ELR (cell line): ENCODE results near the gene SNAI1.
"Not testable (repeated sequence)": the region's sequence is repeated elsewhere in the genome, so short reads cannot be mapped to it uniquely, and the experiment has no call there.

Experiments used
- DNase-seq: peaks from one replicate; pipeline ENCODE4 v3.0.0-alpha.2; 2015; ENCODE audit warnings: low read depth

Gene SNAI1

DNA sequence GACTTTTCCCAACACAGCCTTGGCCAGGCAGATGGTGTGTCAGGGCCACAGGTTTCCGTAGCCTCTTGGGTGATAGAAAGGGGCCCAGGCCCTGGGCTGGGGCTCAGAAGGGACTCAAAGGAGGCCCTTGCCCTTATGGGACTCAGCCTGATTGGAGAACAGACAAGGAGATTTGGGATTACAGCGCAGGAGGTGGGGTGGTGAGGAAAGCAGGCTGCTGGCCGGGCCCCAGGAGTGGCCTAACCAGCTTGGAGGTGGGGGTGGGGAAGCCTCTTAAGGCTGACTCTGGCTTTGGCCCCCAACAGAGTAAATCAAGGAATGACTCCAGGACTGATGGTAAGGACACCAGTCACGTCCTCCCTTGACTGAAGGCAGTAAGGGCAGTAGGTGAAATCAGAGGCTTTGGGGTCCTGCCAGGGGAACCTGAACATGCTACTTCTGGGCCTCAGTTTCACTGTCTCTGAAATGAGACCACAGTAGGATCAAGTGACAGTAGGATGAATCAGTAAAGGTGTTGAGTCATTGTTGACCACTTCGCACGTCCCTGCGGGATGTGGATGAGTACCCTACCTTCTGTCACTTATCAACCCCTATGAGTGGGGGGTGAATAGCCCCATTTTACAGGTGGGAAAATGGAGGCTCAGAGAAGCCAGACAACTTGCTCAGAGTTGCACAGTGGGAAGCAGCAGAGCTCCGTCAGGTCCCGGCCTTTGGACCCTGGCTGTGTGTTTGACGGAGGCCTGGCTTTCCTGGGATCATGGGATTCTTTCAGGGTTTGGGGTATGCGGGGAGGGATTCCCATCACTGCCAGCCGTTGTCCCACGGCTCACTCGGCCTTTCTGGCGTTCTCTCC is 4.5 kb downstream of the SNAI1 start:
- DNase-seq, result peak; percentile 57

DNA sequence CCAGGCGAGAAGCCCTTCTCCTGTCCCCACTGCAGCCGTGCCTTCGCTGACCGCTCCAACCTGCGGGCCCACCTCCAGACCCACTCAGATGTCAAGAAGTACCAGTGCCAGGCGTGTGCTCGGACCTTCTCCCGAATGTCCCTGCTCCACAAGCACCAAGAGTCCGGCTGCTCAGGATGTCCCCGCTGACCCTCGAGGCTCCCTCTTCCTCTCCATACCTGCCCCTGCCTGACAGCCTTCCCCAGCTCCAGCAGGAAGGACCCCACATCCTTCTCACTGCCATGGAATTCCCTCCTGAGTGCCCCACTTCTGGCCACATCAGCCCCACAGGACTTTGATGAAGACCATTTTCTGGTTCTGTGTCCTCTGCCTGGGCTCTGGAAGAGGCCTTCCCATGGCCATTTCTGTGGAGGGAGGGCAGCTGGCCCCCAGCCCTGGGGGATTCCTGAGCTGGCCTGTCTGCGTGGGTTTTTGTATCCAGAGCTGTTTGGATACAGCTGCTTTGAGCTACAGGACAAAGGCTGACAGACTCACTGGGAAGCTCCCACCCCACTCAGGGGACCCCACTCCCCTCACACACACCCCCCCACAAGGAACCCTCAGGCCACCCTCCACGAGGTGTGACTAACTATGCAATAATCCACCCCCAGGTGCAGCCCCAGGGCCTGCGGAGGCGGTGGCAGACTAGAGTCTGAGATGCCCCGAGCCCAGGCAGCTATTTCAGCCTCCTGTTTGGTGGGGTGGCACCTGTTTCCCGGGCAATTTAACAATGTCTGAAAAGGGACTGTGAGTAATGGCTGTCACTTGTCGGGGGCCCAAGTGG is 5.3 kb downstream of the SNAI1 start:
- peak; percentile 59 for DNase-seq

DNA sequence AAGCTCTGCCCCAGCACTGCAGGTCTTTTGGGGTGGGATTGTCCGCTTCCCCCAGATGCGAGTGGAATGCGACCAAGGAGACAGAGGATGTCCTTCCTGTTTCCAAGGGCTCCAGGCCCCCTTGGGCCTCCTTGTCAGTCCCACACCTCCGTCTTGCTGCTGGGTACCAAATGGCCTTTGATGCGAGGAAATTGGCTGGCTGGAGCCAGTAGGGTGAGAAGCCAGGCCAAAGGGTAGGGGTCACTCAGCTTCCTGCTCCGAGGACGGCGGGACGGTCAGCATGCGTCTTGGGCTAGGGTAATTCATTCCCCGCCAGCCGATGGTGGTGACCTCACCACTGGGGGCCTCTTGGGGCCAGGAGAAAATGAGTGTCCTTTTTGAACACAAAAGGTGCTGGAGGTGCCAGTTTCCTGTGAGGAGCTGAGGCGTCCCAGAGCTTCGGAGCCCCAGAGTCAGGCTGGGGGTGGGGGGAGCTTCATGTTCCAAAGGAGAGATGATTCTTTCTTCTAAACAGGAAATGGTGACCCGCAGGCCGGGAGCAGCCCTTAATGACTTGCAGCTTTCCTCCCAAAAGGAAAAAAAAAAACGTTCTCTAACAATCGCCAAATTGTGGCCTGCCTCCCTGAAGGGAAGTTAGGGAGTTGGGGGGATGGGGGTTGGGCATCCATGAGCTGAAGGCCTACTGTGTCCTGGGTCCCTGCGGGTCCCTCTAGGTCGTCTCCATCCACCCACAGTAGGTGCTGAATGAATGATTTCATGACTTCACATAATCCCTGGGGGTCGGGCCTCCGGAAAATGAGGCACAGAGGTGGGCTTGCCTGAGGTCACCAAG is 6.7 kb downstream of the SNAI1 start:
- DNase-seq, result peak; percentile 91

DNA sequence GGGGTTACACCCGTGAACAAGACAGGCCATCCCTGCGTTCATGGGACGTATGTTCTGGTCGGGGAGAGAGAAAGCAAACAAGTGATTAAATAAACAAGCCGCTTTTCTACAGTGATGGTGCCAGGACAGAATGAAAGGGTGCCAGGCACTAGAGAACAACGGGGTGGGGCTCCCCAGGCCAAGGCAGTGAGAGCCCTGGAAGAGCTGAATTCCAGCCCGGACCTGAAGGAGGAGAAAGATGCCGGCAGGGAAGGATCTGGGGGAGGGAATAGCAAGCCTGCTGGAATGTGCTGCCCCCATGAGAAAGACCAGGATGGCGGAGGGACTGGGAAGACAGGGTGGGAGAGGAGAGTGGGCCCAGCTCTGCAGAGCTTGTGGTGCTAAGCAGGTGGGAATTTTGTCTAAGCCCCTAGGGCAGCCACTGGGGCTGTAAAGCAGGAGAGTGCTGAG is 7.5 kb downstream of the SNAI1 start:
- DNase-seq, result peak; percentile 22

DNA sequence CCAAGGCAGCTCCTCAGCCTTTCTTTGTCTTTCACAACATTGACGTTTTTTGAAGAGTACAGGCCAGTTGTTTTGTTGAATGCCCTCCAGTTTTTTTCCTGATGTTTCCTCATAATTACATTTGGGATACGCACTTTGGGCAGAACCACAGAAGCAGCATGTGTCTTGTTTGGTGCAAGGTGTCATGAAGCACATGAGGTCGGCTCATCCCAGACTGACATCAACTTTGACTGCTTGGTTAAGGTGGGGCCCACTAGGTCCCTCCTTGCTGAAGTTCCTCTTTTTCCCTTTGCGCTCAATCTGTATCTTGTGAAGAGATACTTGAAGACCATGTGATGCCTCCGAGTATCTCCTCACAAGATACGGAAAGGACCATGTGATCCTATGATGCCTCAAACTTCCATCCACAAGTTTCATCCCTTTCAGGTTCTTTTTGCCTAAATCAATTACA is 10.5 kb downstream of the SNAI1 start:
- no peak for DNase-seq

DNA sequence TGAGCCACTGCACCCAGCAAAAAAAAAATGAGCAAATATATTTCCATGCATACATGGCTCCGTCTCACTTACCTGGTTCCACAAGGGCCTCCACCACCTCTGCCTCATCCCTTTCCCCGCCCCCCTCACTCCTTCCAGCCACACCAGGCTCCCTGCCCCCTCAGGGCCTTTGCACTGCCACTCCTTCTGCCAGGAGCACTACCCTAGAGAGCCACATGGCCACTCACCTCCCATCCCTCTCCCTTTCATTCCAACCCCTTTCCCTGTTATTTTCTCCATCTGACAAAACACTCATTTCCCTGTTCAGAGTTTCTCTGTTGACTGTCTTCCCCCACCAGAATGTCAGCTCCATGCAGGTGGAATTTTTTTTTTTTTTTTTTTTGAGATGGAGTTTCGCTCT is 12.8 kb downstream of the SNAI1 start:
- no peak for DNase-seq

DNA sequence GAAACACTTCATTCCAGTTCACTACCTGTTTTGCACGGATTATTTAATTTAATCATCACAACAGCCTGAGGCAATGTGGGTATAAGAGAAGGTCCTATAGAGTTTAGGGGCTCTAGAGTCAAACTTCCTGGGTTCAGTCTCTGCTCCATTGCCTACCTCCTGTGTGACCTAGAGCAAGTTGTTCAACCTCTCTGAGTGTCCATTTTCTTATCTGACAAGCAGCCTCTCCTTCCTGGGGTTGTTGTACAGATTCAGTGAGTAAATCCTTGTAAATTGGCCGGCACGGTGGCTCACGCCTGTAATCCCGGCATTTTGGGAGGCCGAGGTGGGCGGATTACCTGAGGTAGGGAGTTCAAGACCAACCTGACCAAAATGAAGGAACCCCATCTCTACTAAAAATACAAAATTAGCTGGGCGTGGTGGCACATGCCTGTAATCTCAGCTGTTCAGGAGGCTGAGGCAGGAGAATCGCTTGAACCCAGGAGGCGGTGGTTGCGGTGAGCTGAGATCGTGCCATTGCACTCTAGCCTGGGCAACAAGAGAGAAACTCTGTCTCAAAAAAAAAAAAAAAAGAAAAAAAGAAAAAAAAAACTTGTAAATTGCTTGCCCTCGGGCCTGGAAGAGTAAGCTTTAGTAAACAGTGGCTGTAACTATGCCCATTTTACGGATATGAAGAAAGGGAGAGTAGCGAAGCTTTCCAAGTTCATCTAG is 15.9 kb downstream of the SNAI1 start:
- DNase-seq, result not testable (repeated sequence)

DNA sequence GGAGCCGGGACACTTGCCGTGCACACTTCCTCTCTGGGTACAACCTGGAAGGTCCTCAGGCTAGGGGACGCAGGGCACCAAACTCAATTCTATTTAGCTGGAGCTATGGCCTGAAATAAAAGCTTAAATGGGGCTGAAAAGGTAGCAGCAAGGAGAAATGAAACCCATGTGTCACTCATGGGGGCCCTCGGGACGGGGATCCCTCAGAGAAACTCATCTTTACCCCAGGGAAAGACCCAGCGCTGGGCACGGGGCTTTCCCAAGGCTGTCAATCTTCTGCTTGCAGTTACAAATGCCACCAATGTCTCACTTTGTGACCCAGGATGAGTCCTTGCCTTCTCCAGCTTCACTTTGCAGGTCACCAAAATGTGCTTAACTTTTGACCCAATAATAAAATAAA is 16.5 kb downstream of the SNAI1 start:
- DNase-seq, result no peak

DNA sequence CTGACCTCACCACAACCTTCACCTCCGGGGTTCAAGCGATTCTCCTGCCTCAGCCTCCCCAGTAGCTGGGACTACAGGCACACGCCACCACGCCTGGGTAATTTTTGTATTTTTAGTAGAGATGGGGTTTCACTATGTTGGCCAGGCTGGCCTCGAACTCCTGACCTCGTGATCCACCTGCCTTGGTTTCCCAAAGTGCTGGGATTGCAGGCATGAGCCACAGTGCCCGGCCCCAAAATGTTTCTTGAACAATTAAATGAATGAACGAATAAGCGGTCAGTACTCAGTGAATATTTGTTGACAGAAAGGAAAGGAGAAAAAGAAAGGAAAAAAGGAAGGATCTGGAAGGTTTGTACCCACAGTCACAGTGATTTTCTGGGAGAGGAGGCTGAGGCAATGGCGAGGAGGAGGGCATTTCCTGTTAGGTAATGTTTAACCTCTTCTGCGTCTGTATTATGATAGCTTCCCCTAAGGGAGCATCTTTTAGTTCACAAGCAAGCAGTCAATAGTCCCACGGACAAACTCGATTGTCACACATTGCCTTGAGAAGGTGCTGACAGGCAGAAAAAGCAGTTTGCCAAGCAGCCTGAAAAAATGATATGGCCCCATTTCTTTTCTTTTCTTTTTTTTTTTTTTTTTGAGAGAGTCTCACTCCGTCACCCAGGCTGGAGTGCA is 17.9 kb downstream of the SNAI1 start:
- DNase-seq, result not testable (repeated sequence)

DNA sequence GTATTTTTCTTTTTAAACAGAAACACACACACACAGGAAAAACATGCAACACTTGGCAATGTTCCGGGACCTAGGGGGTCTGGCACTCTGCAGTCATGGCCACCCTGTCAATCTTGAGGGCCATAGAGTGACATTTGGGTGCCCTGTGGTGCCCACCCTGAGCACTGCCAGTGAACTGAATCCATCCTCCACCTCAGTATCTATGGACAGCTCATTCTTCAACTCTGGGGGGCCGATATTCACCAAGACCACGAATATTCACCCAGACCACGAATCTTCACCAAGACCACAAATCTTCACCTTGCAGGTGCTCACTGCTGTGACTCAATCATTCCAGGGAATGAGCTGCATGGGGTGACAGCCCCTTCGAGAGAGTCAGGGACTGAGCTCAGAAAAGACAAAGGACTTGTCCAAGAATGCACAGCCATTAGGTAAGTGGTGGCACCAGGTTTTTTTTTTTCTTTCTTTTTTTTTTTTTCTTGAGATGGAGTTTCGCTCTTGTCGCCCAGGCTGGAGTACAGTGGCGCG is 19.1 kb downstream of the SNAI1 start:
- DNase-seq, result no peak

DNA sequence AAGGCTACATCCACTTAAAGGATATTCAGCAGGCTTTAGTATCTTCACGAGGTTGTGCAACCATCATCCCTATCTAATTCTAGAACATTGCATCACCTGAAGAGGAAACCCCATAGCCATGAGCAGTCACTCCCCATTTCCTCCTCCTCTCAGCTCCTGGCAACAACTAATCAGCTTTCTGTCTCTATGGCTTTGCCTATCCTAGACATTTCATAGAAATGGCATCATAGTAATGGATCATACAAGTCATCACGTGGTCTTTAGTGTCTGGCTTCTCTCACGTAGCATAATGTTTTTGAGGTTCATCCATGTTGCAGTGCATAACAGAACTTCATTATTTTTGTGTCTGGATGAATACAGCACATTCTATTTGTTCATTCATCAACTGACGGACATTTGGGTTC is 20.5 kb downstream of the SNAI1 start:
- DNase-seq, result peak; percentile 89

DNA sequence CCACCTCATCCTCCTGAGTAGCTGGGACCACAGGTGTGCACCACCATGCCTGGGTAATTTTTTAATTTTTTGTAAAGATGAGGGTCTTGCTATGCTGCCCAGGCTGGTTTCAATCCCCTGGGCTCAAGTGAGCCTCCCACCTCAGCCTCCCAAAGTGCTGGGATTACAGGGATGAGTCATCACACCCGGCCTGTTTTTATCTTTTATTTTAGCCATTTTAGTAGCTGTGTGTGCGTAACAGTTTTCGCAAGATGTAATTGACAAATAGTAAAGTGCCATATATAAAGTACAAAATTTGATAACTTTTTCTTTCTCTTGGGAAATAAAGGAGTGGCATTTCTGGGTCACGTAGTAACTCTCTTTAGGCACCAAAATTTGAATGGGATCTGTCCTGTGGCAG is 21.4 kb downstream of the SNAI1 start:
- DNase-seq, result no peak

DNA sequence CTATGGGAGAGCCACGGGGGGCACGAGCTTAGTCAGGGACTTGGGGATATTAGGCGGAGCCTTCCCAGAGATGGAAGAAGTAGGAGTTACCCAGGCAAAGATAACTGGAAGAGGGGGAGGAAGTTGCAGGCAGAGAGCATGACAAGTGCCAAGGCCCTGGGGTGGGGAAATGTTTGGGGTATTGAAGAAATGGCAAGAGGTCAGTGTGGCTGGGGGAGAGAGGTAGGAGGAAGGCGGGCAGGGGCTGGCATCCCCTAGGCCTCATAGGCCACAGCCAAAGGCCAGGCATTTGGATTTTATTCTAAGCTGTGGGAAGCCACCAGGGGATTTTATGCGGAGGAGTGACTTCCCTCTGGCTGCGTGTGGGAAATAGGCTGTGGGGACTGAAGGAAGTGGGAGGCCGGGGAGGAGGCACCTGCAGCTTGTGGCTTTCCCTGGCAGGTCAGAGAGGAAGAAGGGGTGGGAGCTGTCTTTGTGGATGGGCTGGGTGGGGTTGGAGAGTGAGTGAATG is 22.7 kb downstream of the SNAI1 start:
- no peak for DNase-seq

DNA sequence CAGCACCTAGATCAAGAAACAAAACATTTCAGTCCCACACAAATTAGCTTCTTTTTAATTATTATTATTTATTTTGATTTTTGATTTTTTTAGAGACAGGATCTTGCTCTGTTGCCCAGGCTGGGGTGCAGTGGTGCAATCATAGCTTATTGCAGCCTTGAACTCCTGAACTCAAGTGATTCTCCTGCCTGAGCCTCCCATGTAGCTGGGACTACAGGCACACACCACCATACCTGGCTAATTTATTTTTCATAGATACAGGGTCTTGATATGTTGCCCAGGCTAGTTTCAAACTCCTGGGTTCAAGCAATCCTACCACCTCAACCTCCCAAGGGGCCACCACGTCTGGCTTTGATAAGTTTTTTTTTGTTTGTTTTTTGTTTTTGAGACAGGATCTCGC is 24.6 kb downstream of the SNAI1 start:
- no peak for DNase-seq

DNA sequence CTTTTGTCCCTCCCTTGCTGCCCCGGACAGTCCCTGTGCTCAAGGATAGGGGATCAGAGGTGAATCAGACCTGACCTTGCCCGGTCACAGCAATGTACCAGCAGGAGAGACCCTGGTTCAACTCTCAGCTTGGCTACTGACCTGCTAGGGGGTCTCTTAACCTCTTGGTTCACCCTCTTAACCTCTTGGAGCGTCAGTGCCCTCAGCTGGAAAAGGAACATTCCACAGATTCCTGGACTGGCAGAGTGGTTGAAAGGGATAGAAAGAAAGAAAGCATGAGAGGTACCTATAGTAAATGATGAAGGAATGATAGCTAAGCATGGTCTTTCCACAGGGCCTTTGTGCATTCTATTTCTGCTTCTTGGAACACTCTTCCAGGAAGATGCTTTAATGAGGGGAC is 25.2 kb downstream of the SNAI1 start:
- no peak for DNase-seq

DNA sequence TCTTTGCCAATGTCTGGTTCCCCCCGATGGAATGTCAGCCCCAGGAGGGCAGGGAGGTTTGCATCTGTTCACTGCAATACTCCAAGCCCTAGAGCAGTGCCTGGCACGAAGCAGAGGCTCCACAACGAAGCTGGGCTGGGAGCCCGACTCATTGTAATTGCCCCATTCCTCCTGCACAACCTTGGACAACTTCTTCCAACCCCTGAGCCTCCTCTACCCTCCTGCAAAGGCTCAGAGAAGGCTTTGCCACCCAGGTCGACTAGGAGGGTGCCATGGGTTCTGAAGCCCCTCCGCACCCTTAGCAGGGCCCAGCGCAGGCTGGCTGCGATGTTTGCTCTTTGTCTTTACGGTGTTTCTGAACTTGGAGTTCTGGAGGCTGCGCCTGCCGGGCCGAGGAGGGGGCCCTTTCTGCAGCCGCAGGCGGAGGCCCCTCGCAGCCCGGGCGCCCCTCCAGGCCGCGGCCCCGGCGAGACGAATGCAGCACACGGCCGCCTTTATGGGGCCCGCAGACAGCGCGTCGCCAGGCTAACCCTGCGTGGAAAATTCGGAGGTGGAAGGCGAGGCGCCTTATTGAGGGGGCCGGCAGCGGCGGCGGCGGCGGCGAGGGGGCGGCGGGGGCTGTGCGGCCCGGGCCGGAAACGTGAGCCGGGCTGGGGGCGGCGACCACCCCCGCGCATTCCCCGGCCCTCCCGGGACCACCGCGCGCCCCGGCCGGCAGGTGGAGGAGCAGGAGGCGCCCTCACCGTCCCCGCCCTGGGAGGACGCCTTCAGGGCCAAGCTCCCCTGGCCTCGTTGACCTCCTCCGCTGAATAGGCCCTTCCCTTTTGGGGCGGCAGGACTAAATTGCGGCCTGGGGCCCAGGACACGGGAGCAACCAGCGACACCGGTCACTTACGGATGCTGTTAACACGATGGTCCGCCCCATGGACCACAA is 27.0 kb downstream of the SNAI1 start:
- no peak for DNase-seq

DNA sequence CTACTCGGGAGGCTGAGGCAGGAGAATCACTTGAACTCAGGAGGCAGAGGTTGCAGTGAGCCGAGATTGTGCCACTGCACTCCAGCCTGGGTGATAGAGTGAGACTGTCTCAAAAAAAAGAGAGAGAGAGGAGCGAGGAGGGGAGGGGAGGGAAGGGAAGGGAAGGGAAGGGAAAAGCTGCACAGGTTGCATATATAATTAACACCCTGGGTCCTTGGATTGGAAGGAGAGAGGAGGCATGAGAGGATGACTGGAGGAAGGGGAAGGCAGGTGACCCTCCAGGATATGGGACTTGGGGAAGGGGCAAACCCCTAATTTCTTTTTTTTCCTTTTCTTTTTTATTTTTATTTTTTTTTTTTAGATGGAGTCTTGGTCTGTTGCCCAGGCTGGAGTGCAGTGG is 28.8 kb downstream of the SNAI1 start:
- not testable (repeated sequence) for DNase-seq

DNA sequence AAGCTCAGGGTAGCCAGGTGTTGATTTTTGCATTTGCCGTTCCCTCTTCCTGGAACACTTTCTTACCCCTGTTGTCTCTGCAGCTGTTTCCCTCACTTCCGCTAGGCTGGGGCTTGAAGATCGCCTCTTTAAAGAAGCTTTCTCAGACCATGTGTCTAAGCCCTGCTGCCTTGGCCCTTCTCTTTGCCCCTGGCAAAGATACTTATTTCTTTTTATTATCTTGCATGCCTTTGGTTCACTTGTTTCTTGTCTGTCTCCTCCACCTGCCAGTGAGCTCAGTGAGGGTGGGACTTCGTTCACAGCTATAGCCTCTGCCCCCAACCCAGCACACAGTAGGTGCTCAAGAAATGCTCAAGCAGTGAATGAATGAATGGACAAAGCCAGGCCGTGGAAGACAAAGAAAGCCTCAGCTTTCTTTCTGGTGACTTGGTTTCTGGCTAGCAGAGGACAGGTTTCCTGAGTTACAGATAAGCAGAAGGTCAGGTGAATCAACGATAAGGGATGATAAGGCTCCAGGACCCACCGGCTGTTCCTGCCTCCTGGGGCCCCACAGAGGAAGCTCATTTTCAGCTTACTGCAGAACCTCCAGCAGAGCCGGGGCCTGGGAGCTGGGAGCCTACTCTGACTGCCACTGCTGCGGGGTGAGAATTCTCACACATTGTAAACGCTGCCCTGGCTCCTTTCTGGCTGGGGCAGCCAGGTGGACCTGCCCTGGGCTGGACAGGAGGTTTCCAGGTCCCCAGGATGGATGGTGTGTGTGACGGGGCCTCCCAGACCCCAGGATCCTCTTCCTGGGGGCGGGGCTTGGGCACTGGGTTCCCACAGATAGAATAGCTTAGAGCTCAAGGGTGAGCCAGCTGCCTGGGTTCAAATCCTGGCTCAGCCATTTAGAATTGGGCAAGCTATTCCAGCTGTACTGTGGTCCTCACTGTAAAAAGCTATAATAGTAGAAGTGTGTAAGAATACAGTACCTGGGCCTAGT is 29.8 kb downstream of the SNAI1 start:
- DNase-seq, result no peak
